GM21619 (cell line): ENCODE results near the gene SIPA1L3.

Experiments
- ATAC-seq: cut with Tn5 transposase; IDR thresholded peaks from one replicate; pipeline ENCODE4 v1.9.1; 2021; ENCODE audit not compliant: unreplicated experiment

Gene SIPA1L3

DNA sequence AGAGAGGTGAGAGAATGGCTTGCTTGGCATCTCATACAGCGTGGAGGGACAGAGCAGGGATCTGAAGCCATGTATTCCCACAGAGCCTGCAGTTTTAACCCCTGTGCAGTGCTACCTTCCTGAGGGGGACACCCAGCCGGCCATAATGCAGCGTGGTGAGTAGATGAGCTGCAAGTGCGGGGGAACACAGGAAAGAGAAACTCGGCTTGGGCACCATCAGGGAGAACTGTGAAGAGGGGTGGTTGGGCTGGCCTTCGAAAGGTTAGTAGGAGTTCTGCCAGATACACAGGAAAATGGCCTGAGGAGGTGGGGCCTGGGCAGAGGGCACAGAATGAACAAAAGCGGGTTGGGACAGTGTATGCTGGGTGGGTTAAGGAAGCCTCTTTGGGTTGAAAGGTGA, 88.3 kb downstream of the SIPA1L3 start:
- no peak for ATAC-seq

DNA sequence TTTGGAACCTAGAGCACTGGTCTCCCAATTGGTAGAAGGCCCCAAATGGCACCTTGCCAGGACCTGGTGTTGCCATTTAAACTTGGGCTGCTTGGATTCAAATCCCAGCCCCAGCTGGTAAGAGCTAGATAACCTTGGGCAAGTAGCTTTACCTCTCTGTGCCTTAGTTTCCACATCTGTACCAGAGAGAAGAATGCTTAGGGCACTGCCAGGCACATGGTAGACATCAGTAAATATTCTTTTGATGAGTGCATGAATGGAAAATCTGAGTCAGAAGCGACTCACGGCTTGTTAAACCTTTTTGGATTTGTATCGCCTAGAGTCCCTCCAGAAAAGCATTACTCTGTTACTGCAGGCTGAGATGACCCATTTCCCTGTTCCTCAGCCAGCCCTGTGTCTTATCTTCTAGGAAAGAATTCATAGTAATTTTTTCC, 90.9 kb downstream of the SIPA1L3 start:
- no peak for ATAC-seq

DNA sequence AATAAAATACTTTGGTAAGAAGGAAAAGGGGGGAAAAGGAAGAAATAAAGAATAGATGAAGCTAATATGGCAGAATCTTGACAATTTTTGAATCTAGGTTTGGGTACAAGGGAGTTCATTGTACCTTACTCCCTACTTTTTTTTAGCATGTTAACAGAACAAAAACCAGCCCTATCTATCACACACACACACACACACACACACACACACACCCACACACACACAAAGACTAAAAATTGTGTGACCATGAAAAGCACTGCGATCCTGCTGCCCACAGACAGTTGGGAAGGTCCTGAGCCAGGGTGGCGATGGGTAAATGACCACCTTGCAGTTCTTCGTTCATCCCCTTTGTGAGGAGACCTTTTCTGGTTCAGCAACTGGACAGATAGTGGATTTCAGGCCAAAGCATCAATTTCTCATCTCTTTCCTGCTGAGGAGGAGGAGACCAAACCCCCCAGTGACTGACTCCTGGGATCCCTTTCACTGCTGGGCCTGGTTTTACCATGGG, 91.8 kb downstream of the SIPA1L3 start:
- ATAC-seq = no peak

DNA sequence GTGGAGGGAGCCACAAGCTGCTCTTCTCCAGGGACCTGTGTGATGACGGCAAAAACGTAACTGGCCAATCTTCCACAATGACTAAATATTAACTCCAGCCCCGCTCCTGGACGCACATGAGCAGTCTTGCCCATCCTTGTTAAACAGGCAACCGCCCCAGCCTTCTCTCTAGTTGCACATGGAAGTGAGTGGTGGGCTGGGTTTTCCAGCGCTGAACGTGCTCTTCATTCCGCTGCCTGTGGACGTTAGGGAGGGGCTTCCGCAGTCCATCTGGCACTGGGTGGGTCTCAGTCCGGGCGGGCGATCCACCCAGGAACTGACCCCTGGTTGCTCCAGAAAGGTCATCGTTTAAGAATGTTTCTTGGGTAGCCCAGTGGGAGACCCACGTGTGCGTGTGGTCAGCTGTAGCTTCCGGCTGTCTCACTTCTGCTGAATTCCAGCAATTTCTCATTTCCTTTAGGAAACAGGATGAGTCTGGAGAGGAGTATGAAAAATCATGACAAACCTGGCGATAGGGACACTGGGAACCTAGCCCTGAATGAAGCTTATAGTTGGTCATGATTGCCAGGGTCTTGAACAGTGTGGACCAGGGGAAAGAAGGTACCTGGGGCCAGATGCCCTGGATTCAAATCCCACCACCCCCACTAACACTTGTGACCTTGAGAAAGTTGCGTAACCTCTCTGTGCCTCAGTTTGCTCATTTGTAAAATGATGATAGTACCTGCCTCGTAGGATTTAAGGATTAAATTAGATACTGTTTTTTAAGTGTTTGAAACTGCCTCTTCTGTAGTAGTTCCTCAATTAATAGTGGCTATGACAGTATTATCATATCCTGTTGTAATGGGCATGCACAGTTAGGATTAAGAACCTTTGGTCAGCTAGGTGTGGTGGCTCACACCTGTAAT, 92.6 kb downstream of the SIPA1L3 start:
- ATAC-seq = no peak

DNA sequence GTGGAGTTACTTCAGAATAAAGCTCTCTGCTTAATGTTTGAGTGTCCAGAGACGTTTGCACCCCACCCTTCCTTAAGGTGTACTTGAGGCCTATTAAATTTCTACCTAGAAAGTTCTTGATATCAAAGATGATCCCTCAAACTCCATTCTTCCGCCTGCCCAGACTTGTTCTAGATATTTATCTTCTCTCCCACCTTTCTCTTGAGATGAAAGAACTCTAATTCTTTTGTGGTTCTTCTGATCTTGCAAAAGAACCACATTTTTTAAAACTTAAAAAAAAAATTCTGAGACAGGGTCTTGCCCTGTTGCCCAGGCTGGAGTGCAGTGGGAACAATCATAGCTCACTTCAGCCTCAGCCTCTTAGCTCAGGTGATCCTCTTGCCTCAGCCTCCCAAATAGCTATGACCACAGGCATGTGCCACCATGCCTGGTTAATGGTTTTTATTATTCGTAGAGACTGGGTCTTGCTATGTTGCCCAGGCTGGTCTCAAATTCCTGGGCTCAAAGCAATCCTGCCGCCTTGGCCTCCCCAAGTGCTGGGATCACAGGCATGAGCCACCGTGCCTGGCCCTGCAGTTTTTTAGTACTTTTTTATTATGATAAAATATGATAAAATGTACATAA, 94.3 kb downstream of the SIPA1L3 start:
- no peak for ATAC-seq

DNA sequence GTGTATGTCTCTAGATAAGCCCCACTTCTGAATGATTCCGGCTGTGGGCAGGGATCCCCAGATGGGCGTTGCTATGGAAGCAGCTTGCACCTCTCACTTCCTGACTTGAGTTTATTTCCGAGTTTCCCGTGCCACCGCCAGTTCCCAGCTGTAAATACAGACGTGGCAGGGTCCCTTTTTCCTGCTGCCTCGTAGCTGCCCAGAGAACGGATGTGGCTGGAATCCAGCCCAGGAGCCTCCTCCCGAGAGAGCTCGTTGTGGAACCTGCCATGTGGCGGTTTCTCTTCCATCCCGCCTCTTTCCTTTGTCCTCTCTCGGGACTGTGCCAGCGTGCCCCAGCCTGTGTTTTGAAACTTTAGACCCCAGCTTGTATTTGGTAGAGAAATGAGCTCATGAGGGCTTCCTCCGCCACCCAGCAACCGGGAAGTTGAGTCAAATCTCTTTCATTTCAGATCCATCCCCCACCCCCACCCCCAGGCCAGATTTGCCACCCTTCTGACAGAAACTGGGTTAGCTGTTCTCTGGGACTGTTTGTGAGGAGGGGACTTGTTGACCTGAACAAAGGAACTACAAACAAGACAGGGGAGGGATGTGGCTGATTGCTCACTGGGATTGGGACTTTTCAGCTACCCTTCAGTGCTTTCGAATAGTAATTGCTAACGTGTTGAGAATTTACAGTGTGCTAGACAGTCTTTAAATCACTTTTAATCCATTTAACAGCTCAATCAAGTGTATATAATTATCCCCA, 96.6 kb downstream of the SIPA1L3 start:
- no peak for ATAC-seq

DNA sequence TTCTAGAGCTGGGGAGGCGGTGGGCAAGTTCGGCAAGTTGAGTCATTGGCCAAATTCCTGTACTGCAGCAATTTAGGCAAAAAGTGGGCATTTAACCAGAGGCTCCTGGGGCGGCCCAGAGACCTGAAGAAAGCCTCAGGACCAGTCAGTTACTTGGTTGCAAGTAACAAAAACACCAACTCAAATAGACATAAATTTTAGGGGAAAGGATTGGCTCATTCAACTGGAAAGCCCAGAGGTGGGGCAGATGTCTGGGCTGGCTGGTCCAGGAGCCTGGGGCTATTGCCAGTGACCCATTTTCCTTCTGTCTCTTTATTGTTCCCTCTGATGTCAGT, 97.1 kb downstream of the SIPA1L3 start:
- ATAC-seq = no peak

DNA sequence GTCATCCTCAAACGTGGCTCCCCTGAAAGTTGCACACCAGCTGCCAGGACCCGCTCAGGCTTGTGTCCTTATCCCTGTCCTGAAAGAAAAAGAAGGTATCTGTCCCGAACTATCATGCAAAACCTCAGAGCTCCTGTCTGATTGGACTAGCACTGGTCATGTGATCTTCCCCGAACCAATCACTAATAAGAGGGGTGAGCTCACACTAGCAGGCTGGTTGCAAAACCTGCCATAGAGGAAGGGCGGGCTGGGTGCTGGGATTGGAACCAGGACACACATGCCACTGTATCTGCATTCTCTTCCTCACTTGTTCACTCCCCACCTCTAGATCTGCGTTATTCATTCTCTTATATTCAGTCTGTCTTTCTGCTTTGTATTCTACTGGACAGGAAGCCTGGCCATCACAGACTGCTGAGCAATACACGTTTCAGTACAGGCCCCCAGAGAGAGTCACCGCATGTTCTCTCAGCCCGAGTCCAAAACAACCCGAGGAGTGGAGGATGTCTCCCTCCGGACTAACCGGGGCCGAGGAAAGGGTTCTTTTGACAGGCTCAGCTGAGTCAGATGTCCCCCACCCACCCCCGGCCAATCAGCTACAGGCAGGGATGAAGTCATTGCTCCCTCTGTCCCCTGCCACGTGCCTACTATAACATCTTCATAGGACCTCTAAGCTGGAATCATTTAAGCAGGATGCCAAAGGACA, 97.7 kb downstream of the SIPA1L3 start:
- peak; percentile 58 for ATAC-seq

DNA sequence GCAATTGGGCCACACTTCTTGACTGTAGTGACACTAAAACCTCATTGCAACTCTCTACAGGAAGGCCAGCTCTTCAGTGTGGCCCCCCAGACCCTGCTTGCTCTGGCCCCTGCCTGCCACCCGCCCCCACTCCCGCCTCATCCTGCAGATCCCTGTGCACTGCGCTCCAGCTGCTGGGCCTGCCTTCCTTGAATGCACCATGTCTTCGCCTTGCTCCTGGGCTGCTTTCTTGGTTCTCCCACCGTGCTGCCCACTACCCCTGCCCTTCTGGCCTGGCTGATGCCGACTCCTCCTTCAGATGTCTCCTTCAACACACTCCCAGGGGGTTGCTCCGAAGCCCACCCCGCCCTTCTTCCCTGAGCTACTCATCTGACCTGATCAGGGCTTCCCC, 98.2 kb downstream of the SIPA1L3 start:
- ATAC-seq = no peak

DNA sequence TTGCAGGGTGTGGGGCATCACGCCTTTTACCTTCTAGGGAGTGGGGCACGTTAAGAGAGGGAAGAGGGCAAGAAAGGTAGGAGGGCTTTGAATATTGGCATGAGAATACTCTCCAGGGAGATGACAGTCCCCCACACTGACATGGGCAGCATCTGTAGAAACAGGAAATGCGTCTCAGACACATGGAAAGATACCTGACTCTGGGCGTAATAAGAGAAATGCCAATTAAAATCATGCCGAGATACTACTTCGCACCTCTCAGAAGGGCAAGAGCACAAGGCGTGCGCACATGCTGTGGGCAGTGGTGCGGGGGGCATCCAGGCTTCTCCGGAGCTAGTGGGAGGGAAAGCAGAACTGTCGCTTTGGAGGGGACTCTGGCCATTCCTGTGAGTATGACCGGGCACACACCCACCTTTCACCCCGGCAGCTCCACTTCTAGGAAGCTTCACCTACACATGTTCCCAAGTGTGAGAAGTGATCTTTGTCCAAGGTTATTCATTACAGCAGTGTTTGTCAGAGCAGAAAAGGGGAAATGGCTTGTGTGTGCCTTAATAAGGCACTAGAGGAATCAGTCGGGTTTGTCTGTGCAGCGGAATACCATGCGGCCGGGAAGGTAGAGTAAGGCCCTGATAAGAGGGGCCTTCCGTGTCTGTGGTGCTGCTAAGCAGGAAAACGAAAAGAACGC, 99.5 kb downstream of the SIPA1L3 start:
- no peak for ATAC-seq

DNA sequence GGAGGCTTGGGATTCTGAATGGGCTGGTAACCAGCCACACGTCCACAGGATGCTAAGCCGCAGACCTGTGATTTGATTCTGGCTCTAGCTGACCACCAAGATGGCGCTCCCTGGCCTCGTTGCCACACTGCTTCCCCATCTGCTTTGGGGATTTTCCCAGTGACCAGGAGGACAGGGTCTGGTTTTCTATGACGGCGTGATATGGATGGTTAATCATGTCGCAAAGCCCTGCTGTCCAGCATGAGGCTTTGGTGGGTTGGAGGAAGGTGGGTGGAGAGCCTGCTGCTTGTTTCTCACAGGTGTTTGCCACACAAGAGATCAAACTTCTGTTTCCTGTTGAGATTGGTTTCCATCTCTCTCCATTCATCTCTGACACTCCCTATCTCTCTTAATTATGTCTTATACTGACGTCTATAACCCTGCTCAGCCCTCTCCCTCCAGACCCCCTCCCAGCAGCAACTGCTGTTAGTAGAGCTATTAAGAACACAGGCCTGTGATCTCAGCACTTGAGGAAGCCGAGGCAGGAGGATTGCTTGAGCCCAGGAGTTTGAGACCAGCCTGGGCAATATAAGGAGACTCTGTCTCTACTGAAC, 102.7 kb downstream of the SIPA1L3 start:
- ATAC-seq = no peak

DNA sequence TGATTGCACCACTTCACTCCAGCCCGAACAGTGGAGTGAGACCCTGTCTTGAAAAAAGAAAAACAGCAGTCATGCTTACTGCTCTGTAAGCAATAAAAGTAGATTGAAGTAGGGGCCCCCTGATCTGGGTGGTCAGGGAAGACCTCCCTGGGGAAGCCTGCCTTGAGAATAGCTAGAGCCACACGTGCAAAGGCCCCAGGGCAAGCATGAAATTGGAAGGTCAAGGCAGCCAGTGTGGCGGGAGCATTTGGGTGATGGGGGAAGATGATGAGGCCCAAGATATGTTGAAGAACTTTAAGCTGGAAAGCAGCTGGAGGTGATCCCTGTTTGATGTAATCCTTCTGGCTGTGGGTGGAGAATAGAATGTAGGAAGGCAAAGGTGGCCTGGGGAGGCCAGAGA, 104.4 kb downstream of the SIPA1L3 start:
- no peak for ATAC-seq

DNA sequence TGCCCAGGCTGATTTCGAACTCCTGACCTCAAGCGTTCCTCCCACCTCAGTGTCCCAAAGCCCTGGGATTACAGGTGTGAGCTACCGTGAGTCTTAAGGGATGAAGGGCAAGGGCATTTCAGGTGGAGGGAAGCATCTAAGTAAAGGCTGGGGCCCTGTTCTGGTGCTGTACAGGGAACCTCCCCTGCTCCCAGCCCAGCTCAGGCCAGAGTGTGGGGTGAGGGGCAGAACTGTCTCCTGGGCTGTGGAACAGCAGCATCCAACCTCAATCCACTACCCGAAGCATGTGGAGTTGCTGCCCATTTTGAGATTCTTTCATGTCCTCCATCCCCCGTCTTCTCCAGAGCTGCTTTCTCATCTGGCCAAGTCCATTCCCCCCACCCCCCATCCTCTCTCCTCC, 105.3 kb downstream of the SIPA1L3 start:
- ATAC-seq = no peak

DNA sequence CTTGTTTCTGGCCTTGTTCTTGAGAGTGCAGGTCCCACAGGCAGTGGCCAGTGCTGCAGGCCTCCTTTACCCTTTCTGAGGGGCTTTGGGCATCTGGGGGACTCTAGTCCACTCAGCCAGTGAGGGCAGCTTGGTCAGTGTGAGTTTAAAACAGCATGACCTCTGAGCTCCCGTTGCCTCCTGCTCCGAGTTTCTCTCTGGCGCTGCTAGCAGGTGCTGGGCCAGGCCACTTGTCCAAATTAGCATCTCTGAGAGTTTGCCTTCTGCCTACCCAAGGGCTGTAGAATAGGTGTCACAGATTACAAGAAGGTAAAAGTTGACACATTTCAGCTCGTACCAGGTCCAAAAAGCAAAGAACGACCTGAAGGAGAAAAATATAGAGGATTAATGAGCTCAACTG, 105.9 kb downstream of the SIPA1L3 start:
- no peak for ATAC-seq

DNA sequence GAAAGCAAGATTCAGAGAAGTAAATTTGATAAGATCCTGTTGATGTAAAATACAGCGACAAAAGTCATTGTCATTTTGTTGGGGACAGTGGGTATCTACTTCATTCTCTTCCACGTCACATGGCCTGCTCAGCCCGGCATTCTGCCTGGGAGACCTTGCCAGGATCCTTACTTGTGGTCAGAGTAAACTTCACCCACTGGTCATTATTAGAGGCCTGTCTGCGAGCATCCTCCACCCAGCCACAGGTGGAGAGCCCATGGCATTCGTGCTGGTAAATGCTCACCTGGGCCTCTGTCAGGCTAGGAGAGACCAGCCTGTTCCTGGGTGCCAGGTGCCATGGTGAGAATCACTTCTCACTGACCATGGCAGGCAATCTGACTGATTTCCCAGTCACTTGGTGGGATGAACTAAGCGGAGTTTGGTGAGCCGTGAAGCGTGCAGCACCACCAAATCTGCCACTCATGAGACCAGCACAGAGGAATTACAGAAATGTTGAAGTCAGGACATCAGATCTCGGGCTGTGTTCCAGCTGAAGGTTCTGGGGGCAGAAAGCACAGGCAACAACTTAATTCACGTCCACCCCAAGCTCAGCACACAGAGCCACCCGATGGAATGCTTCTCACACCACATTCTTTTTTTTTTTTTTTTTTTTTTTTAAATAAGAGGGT, 107.0 kb downstream of the SIPA1L3 start:
- no peak for ATAC-seq

DNA sequence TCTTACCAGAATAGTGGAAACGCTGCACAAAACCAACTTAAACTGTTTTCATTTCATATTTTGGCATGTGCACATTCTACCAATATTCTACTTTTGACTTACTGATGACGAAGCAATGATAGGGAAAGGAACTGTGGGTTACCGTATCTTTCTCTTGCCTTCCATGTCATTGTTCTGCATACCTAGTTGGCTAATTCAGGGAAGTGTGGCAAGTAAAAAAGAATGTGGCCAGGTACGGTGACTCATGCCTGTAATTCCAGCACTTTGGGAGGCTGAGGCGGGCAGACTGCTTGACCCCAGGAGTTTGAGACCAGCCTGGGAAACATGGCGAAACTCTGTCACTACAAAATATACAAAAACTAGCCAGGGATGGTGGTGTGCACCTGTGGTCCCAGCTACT, 108.2 kb downstream of the SIPA1L3 start:
- ATAC-seq = no peak

DNA sequence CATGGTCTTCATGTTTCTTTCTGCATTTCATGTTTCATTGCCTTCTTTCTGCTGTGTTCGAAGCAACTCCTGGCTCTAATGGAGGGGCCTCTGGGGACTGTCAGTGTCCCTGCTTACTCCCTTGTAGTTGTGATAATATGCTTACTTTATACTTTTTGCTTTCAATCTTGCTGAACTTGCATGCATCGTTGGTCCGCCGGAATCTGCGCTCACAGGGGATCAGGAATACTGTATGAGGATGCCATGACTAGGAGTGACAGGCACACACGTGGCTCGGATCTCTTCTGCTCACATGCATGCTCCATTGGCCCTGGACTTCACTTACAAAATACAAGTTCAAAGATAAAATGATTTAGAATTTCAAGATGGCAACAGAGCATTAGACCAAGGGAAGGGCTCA, 108.8 kb downstream of the SIPA1L3 start:
- no peak for ATAC-seq

DNA sequence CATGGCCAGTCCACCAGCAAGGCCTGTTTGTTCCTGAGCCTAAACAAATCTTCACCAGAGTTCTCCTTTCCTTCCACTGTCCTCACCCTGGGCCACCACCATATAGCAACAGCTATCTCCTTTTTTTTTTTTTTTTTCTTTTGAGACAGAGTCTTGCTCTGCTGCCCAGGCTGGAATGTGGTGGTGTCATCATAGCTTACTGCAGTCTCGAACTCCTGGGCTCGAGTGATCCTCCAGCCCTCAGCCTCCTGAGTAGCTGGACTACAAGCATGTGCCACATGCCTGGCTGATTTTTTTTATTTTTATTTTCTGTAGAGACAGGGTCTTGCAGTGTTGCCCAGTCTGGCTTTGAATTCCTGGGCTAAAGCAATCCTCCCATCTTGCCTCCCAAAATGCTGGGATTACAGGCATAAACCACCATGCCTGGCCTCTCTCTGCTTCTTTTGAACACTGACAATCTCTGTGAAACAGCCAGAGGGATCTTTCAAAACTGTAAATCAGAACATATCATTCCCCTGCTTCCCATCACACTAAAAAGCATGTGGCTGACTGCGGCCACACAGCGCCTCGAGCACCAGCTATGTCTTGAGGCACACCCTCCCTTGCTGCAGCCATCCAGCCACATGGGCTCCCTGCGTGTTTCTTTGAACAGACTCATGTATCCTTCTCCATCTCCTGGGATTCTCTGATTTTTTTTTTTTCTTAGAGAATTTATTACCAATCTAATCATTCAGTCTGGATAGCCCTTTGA, 110.6 kb downstream of the SIPA1L3 start:
- ATAC-seq = no peak
